DOHH2 (cell line): ENCODE measurements around the gene ADAMTS12.

Source experiments
- H3F3A ChIP-seq: fragments of 200-600 bp; sonication (generic), shearing (Covaris generic); 2 replicates; pipeline ENCODE4 v1.6.0; 2016; ENCODE audit warnings: antibody characterized with exemption, mild to moderate bottlenecking; ENCODE audit not compliant: control insufficient read depth, insufficient read depth
- H3K27ac ChIP-seq: fragments of 200-600 bp; sonication (generic); 2 replicates; pipeline ENCODE4 v1.5.1; 2014; ENCODE audit warnings: low read depth, mild to moderate bottlenecking, low read length, moderate library complexity
- H3K27me3 ChIP-seq: fragments of 200-600 bp; sonication (generic); 2 replicates; pipeline ENCODE4 v1.6.1; 2014; ENCODE audit warnings: mild to moderate bottlenecking, low read length, mixed read lengths; ENCODE audit not compliant: control insufficient read depth
- H3K36me3 ChIP-seq: fragments of 200-600 bp; sonication (generic); 2 replicates; pipeline ENCODE4 v1.6.1; 2014; ENCODE audit warnings: mild to moderate bottlenecking, low read length, moderate library complexity, mixed read lengths; ENCODE audit not compliant: control insufficient read depth
- H3K4me1 ChIP-seq: fragments of 200-600 bp; sonication (generic); 2 replicates; pipeline ENCODE4 v1.6.1; 2014; ENCODE audit warnings: mild to moderate bottlenecking, low read length, mixed read lengths; ENCODE audit not compliant: control insufficient read depth
- H3K4me2 ChIP-seq: fragments of 200-600 bp; sonication (generic); 2 replicates; pipeline ENCODE4 v1.6.0; 2014; ENCODE audit warnings: mild to moderate bottlenecking, low read length, moderate library complexity
- H3K4me3 ChIP-seq: fragments of 200-600 bp; sonication (generic); 2 replicates; pipeline ENCODE4 v1.5.1; 2014; ENCODE audit warnings: mild to moderate bottlenecking, low read length, mixed read lengths
- H3K79me2 ChIP-seq: fragments of 200-600 bp; sonication (generic); 2 replicates; pipeline ENCODE4 v1.6.1; 2014; ENCODE audit warnings: mild to moderate bottlenecking, low read length, mixed read lengths; ENCODE audit not compliant: control insufficient read depth
- H3K9me2 ChIP-seq: fragments of 200-600 bp; sonication (generic); replicated peaks from 2 replicates; pipeline ENCODE4 v1.6.1; 2014; ENCODE audit warnings: mild to moderate bottlenecking, low read length, mixed read lengths; ENCODE audit not compliant: control insufficient read depth
- H3K9me3 ChIP-seq: fragments of 200-600 bp; sonication (generic); 2 replicates; pipeline ENCODE4 v1.6.1; 2014; ENCODE audit warnings: antibody characterized with exemption, low read length, mixed read lengths; ENCODE audit not compliant: control insufficient read depth, insufficient read depth
- H4K20me1 ChIP-seq: fragments of 200-600 bp; sonication (generic); 2 replicates; pipeline ENCODE4 v1.6.0; 2014; ENCODE audit warnings: low read depth, mild to moderate bottlenecking, antibody characterized with exemption, low read length, moderate library complexity; ENCODE audit not compliant: control insufficient read depth, insufficient read depth
- EZH2phosphoT487 ChIP-seq: fragments of 200-600 bp; sonication (generic); IDR thresholded peaks from 2 replicates; pipeline ENCODE4 v1.6.1; 2017; ENCODE audit warnings: borderline replicate concordance, mild to moderate bottlenecking, antibody characterized with exemption, low read length, moderate library complexity, mixed read lengths
- TF ChIP-seq, protein P1 (sequence below): fragments of 200-600 bp; sonication (generic); IDR thresholded peaks from one replicate; pipeline ENCODE4 v1.5.1; 2014; ENCODE audit warnings: antibody characterized with exemption, mild to moderate bottlenecking, low read depth, low read length; ENCODE audit not compliant: poor library complexity, severe bottlenecking

ADAMTS12 gene

GRCh38 chr5:33480876-33481275, 410.9 kb downstream of the ADAMTS12 start:
- Histone ChIP-seq H3K4me3 (no peak overlapping the region), H3K27ac (no peak overlapping the region), H3K9me3 (no peaks in the 10 kb centered on the region), H3K79me2 (no peaks in the 10 kb centered on the region), H3K4me2 (no peak overlapping the region), H3K36me3 (peaks cover 2% of the 10 kb centered on the region; the same call in 1 of the 2 replicates), H3K27me3 (no peaks in the 10 kb centered on the region), H3K4me1 (no peaks in the 10 kb centered on the region), H4K20me1 (no peaks in the 10 kb centered on the region), H3F3A (no peaks in the 10 kb centered on the region), H3K9me2 (no peaks in the 10 kb centered on the region)
- TF ChIP-seq, protein P1, sequence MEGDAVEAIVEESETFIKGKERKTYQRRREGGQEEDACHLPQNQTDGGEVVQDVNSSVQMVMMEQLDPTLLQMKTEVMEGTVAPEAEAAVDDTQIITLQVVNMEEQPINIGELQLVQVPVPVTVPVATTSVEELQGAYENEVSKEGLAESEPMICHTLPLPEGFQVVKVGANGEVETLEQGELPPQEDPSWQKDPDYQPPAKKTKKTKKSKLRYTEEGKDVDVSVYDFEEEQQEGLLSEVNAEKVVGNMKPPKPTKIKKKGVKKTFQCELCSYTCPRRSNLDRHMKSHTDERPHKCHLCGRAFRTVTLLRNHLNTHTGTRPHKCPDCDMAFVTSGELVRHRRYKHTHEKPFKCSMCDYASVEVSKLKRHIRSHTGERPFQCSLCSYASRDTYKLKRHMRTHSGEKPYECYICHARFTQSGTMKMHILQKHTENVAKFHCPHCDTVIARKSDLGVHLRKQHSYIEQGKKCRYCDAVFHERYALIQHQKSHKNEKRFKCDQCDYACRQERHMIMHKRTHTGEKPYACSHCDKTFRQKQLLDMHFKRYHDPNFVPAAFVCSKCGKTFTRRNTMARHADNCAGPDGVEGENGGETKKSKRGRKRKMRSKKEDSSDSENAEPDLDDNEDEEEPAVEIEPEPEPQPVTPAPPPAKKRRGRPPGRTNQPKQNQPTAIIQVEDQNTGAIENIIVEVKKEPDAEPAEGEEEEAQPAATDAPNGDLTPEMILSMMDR: no peak
- no peak for TF ChIP-seq EZH2phosphoT487

DNA sequence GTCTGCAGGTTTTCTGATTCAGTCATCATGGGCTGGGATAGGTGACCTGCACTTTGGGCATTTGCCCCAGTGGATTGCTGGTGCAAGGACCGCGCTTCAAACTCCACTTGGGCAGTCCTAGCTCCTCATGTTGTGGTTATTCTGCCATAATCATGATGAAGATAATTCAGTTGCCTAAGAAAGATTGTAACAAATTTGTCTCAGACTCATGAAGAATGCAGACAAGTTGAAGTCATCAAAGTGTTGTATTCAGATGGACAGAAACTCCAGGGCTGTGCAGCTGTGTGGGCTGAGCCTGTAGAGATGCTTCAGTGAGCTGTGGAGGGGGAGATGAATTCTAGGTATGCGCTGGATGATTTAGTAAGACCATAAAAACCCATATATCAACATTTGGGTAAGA, 412.5 kb downstream of the ADAMTS12 start:
- Histone ChIP-seq H3K9me2 (no peaks in the 10 kb centered on the region), H3K4me1 (no peaks in the 10 kb centered on the region), H3K4me2 (no peak overlapping the region), H4K20me1 (no peaks in the 10 kb centered on the region), H3K79me2 (no peaks in the 10 kb centered on the region), H3K36me3 (peaks cover 14% of the 10 kb centered on the region), H3K4me3 (no peak overlapping the region), H3K27ac (no peak overlapping the region), H3K9me3 (no peaks in the 10 kb centered on the region), H3K27me3 (no peaks in the 10 kb centered on the region), H3F3A (no peaks in the 10 kb centered on the region)
- no peak for TF ChIP-seq EZH2phosphoT487
- TF ChIP-seq, protein P1: no peak

DNA sequence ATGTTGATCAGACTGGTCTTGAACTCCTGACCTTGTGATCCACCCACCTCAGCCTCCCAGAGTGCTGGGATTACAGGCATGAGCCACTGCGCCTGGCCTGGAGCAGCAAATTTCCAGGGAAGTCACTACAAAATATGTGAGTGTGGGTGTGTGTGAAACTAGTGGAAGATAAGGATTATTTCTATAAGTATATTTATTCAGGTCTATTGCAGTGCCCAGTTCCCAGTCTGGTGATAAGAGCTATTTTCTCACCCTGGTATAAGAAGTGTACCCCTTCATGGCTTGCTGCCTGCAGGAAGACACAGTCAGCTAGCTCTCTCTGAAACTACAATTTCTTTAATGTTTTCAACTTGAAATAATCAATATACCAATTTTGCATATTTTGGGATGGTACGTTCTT, 414.0 kb downstream of the ADAMTS12 start:
- Histone ChIP-seq H3K79me2 (no peaks in the 10 kb centered on the region), H3K9me3 (no peaks in the 10 kb centered on the region), H3K4me1 (no peaks in the 10 kb centered on the region), H3F3A (no peaks in the 10 kb centered on the region), H3K9me2 (no peaks in the 10 kb centered on the region), H3K27me3 (no peaks in the 10 kb centered on the region), H3K36me3 (peaks cover 22% of the 10 kb centered on the region), H3K4me2 (no peak overlapping the region), H3K4me3 (no peak overlapping the region), H3K27ac (no peak overlapping the region), H4K20me1 (no peaks in the 10 kb centered on the region)
- TF ChIP-seq, protein P1: no peak
- TF ChIP-seq EZH2phosphoT487: no peak

- H3K9me2 ChIP-seq: no peaks in the 10 kb centered on the region
- no peak overlapping the region for H3K4me2 ChIP-seq
- H3K4me3 ChIP-seq: no peak overlapping the region
- no peak overlapping the region for H3K27ac ChIP-seq
- H3K27me3 ChIP-seq: no peaks in the 10 kb centered on the region
- no peaks in the 10 kb centered on the region for H3K79me2 ChIP-seq
- no peaks in the 10 kb centered on the region for H3F3A ChIP-seq
- TF ChIP-seq, protein P1: no peak
- TF ChIP-seq EZH2phosphoT487: no peak
- peaks cover 22% of the 10 kb centered on the region for H3K36me3 ChIP-seq
- H3K9me3 ChIP-seq: no peaks in the 10 kb centered on the region
- H3K4me1 ChIP-seq: no peaks in the 10 kb centered on the region
- no peaks in the 10 kb centered on the region for H4K20me1 ChIP-seq
These were observed 414.8 kb downstream of the ADAMTS12 start for GRCh38 chr5:33476992-33477391.
